GM21447 (cell line): ENCODE measurements around the gene RABGGTA.

ENCODE experiments used
- ATAC-seq: cut with Tn5 transposase; IDR thresholded peaks from one replicate; pipeline ENCODE4 v1.9.1; 2021; ENCODE audit not compliant: unreplicated experiment

Gene RABGGTA

DNA sequence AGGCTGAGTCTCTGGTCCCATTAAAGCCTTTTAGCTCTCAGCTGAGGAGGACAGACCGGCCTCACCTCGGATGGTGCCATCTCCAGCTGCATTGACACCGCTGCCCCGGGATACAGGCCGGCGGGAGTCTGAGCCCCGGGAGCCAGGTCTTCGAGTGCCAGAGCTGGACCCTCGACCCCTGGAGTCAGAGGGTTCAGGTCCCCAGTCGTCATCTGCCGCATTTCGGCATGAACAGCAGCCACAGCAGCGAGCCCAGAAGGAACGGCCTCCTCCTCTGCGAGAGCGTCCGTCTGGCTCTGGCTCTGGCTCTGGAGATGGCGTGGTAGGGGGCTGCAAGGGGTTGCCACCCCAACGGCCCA, 9.4 kb downstream of the RABGGTA start:
- no peak for ATAC-seq

DNA sequence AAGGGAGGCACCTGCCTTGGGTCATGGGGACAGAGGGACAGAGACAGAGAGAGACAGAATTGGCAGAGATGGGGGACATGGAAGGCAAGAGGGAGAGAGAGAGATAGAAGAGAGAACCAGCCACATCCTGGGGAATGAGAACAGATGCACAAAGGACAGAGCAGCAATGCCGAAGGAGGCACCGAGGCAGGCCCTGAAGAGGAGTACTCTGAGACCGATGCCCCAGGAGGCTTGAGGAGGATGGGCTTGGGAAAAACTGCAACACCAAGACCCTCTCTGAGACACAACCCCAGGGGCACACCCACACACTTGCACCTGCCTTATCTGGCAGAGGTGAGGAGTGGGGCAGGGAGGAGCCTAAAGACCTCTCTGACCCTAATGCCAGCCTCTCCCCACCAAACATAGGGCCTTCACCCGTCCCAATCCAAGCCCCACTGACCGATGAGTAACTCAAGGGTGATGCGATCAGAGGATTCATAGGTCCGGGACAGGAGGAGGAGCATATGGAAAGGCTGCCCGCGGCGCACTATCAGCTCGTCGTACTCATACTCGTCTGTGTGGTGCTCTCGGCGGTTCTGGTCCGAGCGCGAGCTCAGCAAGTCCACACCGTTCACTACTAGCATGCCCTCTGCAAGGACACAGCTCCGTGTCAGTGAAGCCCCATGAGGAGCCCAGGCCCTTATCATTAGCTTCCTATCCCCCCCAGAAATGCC, 10.0 kb downstream of the RABGGTA start:
- no peak for ATAC-seq

DNA sequence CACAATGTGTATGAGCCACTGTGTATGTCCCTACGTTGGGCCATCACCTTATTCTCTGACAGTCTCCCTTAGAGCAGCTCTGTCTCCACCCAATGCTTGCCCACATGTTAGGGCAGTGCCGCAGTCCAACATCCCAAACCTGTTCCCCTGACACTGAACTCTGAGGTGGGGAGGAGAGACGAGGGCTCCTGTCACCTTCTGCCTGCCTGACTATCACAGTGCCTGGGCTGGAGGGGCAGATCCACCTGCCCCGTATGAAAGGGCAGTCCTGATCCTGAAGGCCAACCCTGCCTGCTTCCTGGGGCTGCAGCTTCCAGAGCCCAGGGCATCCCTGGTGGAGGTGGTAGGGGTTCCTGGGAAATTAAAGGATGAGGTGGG, 10.6 kb downstream of the RABGGTA start:
- ATAC-seq: no peak

DNA sequence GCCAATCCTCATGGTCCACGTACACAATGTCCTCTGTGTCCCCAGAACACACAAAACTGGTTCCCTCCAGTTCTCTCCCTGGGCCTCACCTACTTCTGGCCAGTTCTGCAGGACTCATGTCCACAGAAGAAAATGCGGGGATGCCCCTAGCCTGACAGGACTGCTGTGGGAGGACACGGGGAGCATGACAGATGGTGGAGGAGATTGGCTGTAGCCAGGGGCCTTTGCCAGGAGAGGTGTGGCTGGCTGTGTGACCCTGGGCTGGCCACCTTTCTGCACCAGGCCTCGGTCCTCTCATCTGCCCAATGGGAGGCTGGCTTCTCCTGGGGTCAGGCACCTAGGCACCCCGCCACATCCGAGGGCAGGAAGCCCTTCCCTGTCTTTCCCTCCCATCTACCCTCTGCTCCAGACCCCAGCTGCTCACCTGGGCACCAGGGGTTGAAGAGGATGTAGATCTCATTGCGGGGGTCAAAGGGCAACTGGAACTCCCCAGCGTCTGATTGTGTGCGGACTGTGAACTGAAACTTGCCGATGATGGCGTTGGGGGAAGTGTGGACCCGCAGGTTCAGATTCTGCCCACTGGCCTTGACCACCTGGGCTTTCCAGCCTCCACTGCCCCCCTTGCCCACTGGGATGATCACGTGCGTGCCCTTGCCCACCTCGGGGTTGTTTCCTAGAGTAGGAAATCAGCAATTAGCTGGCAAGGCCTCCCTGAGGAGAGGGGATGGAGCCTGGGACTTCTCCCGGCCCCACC, 11.2 kb downstream of the RABGGTA start:
- no peak for ATAC-seq

DNA sequence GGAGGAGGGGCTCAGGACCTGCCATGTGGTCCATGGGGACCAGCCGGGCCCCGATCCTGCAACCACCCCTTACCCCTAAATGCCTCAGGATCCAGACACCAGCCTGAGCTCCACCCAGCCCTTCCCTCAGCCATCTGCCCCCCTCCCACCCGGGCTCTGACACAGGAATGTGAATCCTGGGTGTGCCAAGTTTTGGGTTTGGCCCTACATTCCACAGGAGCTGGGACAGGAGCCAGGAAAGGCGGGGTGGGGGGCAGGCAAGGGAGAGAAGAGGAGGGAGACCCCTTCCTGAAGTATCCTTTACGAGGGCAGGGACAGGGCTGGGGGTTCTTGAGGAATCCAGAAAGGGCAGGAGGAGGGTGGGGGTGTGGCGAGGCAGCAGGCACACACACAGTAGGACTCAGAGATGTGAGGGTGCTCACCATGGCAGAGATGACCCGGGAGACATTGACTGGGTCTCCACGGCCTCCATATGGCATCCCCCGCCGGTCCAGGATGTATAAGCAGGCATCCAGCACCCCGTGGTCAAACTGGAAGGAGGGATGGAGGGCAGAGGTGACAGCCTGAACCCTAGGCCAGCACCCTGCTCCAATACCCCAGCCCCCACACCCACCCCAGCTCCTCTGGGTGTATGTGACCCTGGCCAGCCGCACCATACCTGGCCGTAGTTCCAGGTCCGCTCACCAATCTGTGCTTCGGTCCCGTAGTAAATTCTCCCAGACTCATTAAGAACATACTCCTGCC, 11.9 kb downstream of the RABGGTA start:
- no peak for ATAC-seq

DNA sequence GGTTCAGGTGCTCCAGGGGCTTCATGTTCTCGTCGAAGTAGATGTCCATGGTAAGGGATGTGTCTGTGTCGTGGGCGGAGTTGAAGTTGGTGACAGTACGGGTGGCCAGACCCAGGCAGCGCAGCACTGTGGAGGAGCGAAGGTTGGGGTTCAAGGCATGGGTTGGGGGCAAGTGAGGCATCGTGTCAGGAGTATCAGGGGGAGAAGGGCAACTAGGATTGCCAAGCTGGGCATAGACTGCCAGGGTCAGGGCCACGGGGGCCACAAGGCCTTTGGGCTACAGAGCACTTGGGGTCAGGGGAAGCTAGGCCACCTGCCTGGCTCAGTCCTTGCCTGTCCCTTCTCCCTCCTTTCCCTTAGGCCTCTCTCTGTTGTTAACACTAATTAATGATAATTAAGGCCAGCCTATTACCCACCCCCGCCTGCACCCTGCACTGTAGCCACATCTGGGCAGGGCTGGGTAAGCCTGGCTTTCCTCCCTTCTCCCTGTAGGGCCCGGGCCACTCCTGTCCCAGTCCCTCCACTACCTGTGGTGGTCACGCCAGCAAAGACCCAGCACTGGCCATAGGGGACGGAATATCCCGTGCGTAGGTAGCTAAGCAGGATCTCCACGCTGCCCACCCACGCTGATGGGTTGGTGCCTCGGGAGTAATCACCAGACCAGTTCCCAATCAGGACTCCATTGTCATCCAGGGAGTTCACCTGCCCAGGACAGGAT, 12.7 kb downstream of the RABGGTA start:
- no peak for ATAC-seq

DNA sequence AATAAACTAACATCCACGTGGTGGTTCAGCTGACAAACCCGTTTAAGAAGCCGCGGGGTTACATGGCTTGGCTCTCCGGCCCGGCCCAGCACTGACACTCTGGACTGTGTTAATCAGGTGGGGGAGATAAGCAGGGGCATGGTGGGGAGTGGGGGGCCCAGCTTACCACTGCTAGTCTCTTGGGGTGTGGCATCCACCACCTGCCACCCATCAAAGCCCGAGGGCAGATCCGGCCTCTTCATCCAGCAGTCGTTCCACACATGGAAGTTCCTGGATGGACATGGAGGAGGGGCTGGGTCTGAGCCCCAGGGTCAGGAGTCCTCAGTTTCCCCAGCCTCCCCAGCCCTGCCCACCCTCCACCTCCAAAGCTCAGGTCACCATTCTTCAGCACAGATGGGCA, 13.3 kb downstream of the RABGGTA start:
- no peak for ATAC-seq

DNA sequence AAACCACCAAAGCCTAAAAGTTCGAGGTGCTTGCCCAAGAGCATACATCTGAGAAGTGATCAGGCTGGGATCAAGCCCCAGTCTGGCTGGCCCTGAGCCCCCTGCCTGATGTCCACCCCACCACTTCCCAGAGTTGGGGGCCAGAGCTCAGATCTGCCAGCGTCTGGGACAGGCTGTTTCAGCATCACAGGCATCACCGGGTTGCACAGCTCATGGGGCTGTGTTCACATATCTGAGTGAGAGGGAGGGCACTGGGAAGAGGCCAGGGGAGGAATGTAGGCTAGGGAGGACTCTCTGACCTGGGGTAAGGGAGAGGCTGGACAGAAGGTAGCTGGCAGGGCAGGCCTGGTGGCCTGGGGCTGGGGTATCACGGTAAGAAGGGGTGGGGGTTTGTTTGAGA, 14.4 kb downstream of the RABGGTA start:
- ATAC-seq: no peak

DNA sequence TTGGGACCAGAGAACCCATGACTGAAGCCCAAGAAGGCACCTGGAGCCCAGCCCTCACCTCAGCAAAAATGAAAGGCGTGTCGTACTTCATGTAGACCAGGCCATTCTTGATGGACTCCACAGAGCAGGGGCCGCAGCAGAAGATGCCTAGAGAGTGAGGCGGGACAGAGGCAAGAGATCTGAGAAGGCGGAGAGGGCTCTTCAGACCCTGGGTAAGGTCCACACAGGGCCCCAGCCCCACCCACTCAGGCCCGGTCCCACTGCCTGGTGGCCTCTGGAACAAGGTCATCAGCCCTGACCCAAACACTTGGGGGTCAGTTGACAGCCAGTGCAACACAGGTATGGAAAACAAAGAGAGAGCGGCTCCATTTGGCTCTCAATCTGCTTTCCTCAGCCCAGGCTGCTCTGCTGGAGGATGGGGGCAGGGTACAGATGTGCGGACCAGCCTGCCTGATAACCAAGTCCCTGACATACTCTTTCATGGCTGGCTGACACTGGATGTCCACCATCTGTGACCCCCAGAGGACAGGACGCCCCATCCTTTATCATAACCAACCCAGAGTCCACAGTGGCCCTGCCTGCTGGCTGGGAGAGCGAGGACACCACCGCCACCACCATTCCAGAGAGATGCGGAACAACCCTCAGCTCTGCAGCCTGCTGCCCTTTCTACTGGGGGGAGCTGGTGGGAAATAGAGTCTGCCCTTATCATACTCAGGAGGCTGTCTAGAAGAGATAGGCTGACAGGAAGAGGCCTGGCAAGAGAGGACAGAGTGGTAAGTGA, 15.3 kb downstream of the RABGGTA start:
- ATAC-seq: no peak

DNA sequence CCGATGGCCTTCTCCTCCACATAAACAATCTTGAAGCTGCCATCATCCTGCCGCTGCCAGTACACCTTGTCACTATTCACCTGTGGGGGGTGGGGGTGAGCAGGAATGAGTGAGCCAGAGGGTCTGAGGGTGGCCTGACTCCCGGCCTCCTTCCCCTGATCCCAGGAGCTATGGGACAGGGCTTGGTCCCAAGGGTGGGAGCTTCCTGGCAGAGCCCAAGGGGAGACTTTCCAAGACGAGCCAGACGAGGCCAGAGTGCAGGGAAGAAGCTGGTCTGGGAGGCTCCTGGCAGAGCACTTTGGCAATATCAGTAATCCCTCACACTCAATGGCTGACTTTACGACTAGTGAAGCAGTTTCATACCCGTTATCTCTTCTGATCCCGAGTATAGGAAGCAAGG, 16.0 kb downstream of the RABGGTA start:
- no peak for ATAC-seq

DNA sequence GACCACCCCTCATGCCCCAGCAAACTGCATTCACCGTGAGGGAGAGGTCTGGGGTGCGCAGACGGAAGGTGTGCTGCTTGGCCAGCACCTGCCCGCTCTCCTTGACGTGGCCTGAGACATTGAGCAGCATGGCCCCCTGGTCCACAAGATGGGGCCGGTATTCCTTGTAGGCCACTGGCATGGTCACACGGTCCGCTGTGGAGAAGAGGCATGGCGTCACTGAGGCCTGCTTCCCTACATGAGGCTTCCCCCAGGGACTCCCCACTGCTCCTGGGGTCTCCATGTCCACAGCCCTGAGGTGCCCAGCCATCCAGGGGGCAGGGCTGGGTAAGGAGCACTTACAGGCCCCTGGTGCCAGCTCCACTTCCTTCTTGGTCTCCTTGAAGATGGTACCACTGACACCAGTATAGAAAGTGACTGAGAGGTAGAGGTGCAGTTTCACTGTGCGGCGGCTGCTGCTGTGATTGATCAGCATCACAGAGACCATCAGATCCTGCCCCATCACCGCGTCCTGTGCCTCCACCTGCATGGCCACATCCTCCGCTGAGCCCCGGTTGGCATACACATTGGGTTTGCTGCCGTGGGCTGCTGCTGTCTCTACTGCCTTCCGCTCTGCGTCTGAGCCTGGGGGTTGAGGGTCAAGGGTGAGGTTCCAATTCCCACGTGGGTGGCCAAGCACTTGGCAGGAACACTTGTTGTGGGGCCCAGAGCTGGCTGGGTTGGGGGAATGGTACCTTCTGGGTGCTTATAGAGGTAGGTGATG, 16.6 kb downstream of the RABGGTA start:
- no peak for ATAC-seq

DNA sequence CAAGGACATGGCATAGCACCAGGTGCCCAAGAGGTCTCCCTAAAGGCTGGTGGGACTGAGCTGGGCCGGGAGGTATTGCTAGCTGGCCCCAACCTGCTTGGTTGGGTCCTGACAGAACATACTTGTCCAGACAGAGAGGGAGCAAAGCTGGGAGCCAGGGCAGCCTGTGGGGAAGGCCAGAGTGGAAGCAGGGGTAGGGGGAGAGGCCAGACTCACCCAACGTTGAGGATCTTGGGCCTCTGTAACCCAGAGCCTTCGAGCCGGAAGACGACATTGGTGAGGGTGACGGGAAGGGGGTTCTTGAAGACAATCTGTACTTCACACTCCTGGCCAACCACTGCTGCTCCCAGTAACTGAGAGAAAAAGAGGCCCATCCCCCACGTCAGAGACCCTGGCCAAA, 17.5 kb downstream of the RABGGTA start:
- no peak for ATAC-seq

DNA sequence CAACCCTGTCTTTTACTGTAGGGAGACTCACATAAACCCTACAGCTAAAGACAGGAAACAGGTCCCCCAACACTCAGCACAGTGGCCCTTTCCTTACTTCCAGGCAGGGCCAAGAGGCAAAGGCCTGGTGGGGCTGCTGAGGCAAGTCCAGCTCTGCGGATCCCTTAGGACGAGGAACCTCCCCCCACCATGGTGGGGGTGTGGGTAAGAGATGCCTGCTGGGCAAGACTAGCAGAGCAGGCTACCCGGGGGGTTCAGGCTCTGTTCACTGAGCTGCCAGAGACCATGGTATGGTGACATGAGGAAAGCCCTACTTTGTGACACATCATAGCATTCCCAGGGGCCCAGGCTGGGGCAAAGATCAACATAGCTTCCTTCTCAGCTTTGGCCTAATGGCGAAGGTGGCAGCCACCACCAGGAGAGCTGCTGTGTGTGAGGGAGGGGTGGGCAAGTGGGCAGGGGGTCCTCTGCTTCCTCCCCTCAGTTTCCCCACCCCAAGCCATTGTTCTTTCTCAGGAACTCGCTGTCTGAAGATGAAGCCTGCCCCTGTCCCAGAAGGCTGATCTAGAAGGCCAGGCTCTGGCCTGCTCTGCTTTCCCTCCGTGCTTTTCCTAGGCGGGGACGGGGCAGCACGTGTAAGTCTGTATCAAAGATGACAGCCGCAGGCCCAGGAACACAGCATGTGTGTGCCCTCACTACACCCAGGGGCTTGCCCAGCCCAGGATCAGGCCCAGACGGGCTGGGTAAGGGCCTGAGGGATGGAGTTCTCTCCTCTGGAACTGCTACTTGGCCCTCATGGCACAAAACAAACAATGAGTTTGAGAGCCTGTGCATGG, 18.9 kb downstream of the RABGGTA start:
- ATAC-seq: no peak

DNA sequence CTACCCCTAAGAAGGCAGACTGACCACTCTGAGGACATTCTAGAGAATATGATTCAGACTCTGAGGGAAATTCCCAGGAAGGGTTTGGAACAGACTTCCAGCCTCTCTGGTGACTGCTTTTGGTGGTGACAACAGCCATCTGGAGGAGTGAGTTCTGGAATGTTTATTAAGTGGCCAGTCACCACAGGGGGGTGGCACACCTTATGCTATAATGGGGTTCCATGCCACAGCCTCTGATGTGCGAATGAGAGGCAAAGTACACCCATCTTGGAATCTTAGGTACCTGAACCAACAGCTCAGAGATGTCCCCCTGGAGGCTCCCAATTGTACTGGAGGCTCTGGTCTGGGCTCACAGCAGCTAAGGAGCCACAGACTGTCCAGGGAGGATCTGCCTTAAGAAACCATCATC, 19.5 kb downstream of the RABGGTA start:
- no peak for ATAC-seq

DNA sequence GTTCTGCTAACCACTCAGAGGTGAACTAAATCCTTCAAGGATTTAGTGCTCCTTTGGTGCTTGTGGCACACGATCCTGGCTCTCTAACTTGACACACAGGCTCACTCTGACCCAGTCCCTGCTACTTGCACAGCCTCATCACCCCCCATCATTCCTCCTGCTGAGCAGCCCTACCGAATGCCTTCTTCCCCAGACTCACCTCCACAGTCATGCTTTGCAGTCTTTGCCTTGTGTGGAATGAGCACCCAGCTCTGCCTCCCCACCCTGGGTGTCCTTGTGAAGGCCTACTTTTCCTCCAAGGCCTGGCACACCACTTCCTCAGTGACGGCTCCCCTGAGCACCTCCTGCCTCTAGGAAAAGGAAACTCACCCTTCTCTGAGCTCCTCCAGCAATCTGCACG, 21.0 kb downstream of the RABGGTA start:
- ATAC-seq: no peak

DNA sequence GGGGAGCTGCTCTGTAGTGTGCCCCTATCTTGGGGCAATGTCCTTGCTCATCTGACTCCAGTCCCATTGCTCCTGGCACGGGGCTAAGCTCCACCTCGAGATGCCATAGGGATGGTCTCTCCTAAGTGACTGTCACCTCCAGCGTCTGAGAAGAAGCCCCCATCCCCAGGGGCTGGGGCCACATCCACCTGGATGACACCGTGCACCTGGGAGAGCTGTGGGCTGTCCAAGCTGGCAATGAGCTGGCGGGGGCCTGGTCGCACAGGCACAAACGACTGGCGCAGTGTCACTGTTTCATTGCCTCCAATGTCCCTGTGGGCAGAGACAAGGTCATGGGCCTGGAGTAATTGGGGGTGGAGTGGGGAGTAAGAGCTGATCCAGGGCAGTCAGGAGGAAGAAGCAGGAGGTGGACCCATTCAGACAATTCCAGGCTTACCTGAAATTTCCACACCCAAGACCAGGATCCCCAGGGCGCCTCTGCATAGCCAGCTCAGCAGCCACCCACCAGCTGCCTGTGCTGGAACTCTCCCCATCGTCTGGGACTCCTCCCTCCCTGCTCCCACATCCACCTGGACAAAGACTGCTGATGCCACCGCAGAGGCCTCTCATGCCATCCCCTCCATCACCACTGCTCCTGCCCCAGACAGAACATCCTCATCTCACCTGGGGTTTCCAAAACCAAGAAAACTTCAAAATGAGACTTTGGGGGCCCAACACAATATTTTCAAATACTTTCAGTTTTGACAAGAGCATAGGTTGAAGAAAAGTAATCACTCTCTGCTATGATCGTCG, 22.0 kb downstream of the RABGGTA start:
- no peak for ATAC-seq

DNA sequence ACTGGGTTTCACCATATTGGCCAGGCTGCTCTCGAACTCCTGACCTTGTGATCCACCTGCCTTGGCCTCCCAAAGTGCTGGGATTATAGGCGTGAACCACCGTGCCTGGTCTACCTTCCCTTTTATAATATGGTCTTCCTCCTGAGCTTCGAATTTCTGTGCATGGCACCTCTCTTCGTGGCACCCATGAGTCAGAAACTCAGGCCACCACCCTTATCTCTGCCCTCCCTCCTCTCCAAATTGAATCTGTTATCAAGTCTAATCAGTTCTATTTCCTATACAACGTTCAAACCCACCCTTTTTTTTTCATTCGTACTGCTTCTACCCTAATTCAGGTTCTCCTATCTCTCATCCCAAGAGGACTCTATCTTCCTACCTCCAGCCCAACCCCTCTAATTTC, 24.0 kb downstream of the RABGGTA start:
- no peak for ATAC-seq

DNA sequence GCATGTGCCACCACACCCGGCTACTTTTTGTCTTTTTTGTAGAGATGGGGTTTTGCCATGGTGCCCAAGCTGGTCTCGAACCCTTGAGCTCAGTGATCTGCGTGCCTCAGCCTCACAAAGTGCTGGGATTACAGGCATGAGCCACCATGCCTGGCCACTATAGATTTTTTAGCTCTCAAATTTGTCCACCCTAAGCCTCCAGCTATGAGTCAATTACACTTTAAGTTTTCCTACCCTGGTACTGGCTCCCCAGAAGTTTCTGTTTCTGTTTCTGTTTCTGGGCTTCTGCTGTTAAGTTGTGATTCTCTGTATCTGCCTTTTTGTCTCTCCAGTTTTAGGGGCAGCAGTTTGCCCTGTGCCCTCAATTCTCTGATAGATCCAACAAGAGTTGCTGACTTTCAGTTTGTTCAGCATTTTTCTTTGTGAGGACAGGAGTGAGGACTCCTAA, 24.6 kb downstream of the RABGGTA start:
- peak; percentile 26 for ATAC-seq
